K562 (cell line): ENCODE measurements around the gene CRPPA. TPM values are rescaled to one million over a fixed set of nuclear protein-coding genes. Genes with fewer than 3 reads are reported as not detected.

Experiments
- ARID1B ChIP-seq: fragments of 450-650 bp; IDR thresholded peaks from 2 replicates; pipeline ENCODE4 v1.6.1; 2016; ENCODE audit warnings: antibody characterized with exemption, mild to moderate bottlenecking, inconsistent platforms
- ATF6 ChIP-seq: sonication (generic); formaldehyde crosslinking; IDR thresholded peaks from 2 replicates; pipeline ENCODE4 v1.4.0; 2020; ENCODE audit warnings: mild to moderate bottlenecking, missing genetic modification reagents
- DIDO1 ChIP-seq: fragments of 450-650 bp; IDR thresholded peaks from 2 replicates; pipeline ENCODE4 v1.6.1; 2016; ENCODE audit warnings: low read depth, missing biosample characterization, missing genetic modification characterization
- ELF4 ChIP-seq: fragments of 450-650 bp; formaldehyde crosslinking; IDR thresholded peaks from 2 replicates; pipeline ENCODE4 v1.4.0; 2022; ENCODE audit warnings: missing genetic modification characterization
- EWSR1 ChIP-seq: fragments of 450-650 bp; IDR thresholded peaks from 2 replicates; pipeline ENCODE4 v1.6.1; 2018; ENCODE audit warnings: borderline replicate concordance, mild to moderate bottlenecking, low read depth, moderate library complexity; ENCODE audit not compliant: partially characterized antibody
- HNRNPH1 ChIP-seq: fragments of 200-400 bp; formaldehyde crosslinking; optimal IDR thresholded peaks from 2 replicates; pipeline ENCODE3; 2017; ENCODE audit warnings: low read depth, mild to moderate bottlenecking, low read length, moderate library complexity
- KDM2B ChIP-seq: fragments of 250-450 bp; sonication (Bioruptor Pico); IDR thresholded peaks from 2 replicates; pipeline ENCODE4 v1.8.0; 2021; ENCODE audit warnings: mild to moderate bottlenecking, moderate library complexity
- L3MBTL2 ChIP-seq: fragments of 450-650 bp; IDR thresholded peaks from 2 replicates; pipeline ENCODE4 v1.6.1; 2016; ENCODE audit warnings: mild to moderate bottlenecking, moderate library complexity
- MAFG ChIP-seq: fragments of 450-650 bp; conservative IDR thresholded peaks from 2 replicates; pipeline ENCODE4 v1.6.1; 2016; ENCODE audit warnings: missing genetic modification characterization, missing compliant biosample characterization
- MAFK ChIP-seq: IDR thresholded peaks from 2 replicates; pipeline ENCODE4 v1.6.1; 2011; ENCODE audit warnings: low read length, improper control_type of control experiment
- MLLT1 ChIP-seq, 2 experiments: fragments of 450-650 bp; IDR thresholded peaks; 2 replicates each; pipeline ENCODE4 v1.6.1; 2016
- RUNX1 ChIP-seq: sonication (generic); IDR thresholded peaks from 2 replicates; pipeline ENCODE4 v1.6.1; 2016; ENCODE audit warnings: antibody characterized with exemption, low read depth
- SETDB1 ChIP-seq: IDR thresholded peaks from one replicate; pipeline ENCODE4 v1.6.1; 2012; ENCODE audit warnings: low read length, control low read depth, inconsistent platforms
- SLC30A9 ChIP-seq: fragments of 250-450 bp; sonication (Bioruptor Pico); IDR thresholded peaks from 2 replicates; pipeline ENCODE4 v1.8.0; 2022; ENCODE audit warnings: mild to moderate bottlenecking, moderate library complexity
- SMC3 ChIP-seq: conservative IDR thresholded peaks from 2 replicates; pipeline ENCODE4 v1.6.1; 2011; ENCODE audit warnings: low read depth, low read length, improper control_type of control experiment; ENCODE audit not compliant: insufficient read depth
- TRIM24 ChIP-seq, 2 experiments: fragments of 450-650 bp; IDR thresholded peaks; 2 replicates each; pipeline ENCODE4 v1.6.1; 2016
- ZBTB11 ChIP-seq, 3 experiments: fragments of 200-800 bp in 1 of 3; fragments of 250-450 bp in 1 of 3; fragments of 450-650 bp in 1 of 3; sonication (Bioruptor Pico) in 1 of 3; sonication (Bioruptor generic) in 1 of 3; formaldehyde crosslinking in 1 of 3; IDR thresholded peaks; 2 replicates each; pipeline versions ENCODE4 v1.6.1 to v1.8.0; 2016 to 2022; ENCODE audit warnings: mild to moderate bottlenecking in 2 of 3, missing genetic modification characterization in 2 of 3, missing compliant biosample characterization in 1 of 3, moderate library complexity in 1 of 3
- ZNF133 ChIP-seq: fragments of 250-450 bp; sonication (Bioruptor Pico); IDR thresholded peaks from 2 replicates; pipeline ENCODE4 v1.4.0; 2020; ENCODE audit warnings: mild to moderate bottlenecking
- ZNF174 ChIP-seq: fragments of 250-450 bp; sonication (Bioruptor Pico); IDR thresholded peaks from 2 replicates; pipeline ENCODE4 v1.4.0; 2020; ENCODE audit warnings: mild to moderate bottlenecking
- ZNF3 ChIP-seq: fragments of 250-450 bp; sonication (Bioruptor Pico); IDR thresholded peaks from 2 replicates; pipeline ENCODE4 v1.5.0; 2021; ENCODE audit warnings: mild to moderate bottlenecking, moderate library complexity
- ZNF311 ChIP-seq: fragments of 250-450 bp; sonication (Bioruptor Pico); IDR thresholded peaks from 2 replicates; pipeline ENCODE4 v1.4.0; 2020; ENCODE audit warnings: mild to moderate bottlenecking, moderate library complexity
- ZNF445 ChIP-seq: fragments of 250-450 bp; sonication (Bioruptor Pico); IDR thresholded peaks from 2 replicates; pipeline ENCODE4 v1.4.0; 2020; ENCODE audit warnings: low read depth, mild to moderate bottlenecking, moderate library complexity
- polyA plus RNA-seq, 8 experiments: library from polyadenylated mRNA; depleted of rRNA in 4 of 8; stranded (reverse) in 5 of 8; unstranded in 3 of 8; fragments of >200 nt; fragmentation: Nextera tagmentation in 2 of 8; fragmentation: Illumina TruSeq in 1 of 8; extraction: Ambion mirVana in 2 of 8; extraction: Trizol in 1 of 8; gene quantifications; 2 replicates each; pipeline versions ENCODE4 v1.2.1 to v1.2.3, GENCODE V29; 2011 to 2014; ENCODE audit warnings: inconsistent platforms in 1 of 8, missing spikeins in 1 of 8
- total RNA-seq, 7 experiments: library from RNA; depleted of rRNA in 6 of 7; stranded (reverse); fragments of >200 nt in 6 of 7; fragmentation: Illumina TruSeq in 2 of 7; extraction: Trizol in 2 of 7; gene quantifications; 2 replicates each; pipeline versions ENCODE4 v1.2.1 to v1.2.3, GENCODE V29; 2011 to 2021; ENCODE audit warnings: low replicate concordance in 1 of 7
- TF ChIP-seq, protein P1 (sequence below): fragments of 250-450 bp; sonication (Bioruptor Pico); IDR thresholded peaks from 2 replicates; pipeline ENCODE4 v1.8.0; 2021; ENCODE audit warnings: mild to moderate bottlenecking, moderate library complexity

CRPPA gene
- total and polyA plus RNA-seq, 9 of the 15 experiments (the other 6 are each of a cell fraction or from before 2014, with no cell fraction given) = 3.9 to 14.4 (median 7.8) TPM

DNA sequence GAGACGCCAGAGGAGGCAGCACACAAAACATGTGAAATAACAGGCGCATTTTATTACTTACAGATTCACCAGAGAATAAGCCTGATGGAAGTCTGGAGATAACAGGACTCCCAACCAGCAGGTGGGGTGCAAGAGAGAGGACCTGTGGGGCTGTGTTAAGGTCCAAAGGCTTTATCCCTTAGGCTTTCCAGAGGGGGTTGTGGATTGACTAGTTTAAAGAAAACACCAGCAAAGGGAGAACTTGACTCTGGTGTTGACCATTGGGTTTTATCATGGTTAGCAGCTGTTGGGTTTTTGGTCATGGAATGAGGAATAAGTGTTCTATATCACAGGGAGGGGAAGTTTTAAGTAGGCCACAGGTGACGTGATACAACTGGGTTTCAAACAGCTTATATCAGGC is 1.6 kb upstream of the CRPPA start (continued):
- TF ChIP-seq ATF6 (CRISPR knock-in tag) (no peak), ZNF3 (no peak), RUNX1 (no peak), EWSR1 (no peak), MAFG (tag) (no peak), ZNF133 (CRISPR knock-in tag) (no peak), ZNF311 (no peak), TRIM24 (IDR thresholded peaks at IDR 0.05) (peak; percentile 23 to 34; a peak in 1 of 4 replicates), DIDO1 (tag) (no peak), MAFK (no peak), SLC30A9 (CRISPR knock-in tag) (no peak), ELF4 (CRISPR knock-in tag) (no peak), SETDB1 (no peak), KDM2B (CRISPR knock-in tag) (no peak), L3MBTL2 (peak; percentile 13; the same call in 1 of the 2 replicates), ARID1B (peak; percentile 56), SMC3 (0 out of 2 replicates have a peak, but pooled peaks have one; percentile 19), MLLT1 (IDR thresholded peaks at IDR 0.05) (no peak), ZNF445 (CRISPR knock-in tag) (no peak), HNRNPH1 (no peak), ZNF174 (no peak), ZBTB11 (CRISPR knock-in tag; IDR thresholded peaks at IDR 0.05) (no peak)
- TF ChIP-seq, protein P1, sequence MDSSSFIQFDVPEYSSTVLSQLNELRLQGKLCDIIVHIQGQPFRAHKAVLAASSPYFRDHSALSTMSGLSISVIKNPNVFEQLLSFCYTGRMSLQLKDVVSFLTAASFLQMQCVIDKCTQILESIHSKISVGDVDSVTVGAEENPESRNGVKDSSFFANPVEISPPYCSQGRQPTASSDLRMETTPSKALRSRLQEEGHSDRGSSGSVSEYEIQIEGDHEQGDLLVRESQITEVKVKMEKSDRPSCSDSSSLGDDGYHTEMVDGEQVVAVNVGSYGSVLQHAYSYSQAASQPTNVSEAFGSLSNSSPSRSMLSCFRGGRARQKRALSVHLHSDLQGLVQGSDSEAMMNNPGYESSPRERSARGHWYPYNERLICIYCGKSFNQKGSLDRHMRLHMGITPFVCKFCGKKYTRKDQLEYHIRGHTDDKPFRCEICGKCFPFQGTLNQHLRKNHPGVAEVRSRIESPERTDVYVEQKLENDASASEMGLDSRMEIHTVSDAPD (CRISPR knock-in tag) = no peak
